Measurements from ENCODE around the gene RASGRF1. TPM values are rescaled to one million over a fixed set of nuclear protein-coding genes. Genes with fewer than 3 reads are reported as not detected.

RASGRF1 gene, protein sequence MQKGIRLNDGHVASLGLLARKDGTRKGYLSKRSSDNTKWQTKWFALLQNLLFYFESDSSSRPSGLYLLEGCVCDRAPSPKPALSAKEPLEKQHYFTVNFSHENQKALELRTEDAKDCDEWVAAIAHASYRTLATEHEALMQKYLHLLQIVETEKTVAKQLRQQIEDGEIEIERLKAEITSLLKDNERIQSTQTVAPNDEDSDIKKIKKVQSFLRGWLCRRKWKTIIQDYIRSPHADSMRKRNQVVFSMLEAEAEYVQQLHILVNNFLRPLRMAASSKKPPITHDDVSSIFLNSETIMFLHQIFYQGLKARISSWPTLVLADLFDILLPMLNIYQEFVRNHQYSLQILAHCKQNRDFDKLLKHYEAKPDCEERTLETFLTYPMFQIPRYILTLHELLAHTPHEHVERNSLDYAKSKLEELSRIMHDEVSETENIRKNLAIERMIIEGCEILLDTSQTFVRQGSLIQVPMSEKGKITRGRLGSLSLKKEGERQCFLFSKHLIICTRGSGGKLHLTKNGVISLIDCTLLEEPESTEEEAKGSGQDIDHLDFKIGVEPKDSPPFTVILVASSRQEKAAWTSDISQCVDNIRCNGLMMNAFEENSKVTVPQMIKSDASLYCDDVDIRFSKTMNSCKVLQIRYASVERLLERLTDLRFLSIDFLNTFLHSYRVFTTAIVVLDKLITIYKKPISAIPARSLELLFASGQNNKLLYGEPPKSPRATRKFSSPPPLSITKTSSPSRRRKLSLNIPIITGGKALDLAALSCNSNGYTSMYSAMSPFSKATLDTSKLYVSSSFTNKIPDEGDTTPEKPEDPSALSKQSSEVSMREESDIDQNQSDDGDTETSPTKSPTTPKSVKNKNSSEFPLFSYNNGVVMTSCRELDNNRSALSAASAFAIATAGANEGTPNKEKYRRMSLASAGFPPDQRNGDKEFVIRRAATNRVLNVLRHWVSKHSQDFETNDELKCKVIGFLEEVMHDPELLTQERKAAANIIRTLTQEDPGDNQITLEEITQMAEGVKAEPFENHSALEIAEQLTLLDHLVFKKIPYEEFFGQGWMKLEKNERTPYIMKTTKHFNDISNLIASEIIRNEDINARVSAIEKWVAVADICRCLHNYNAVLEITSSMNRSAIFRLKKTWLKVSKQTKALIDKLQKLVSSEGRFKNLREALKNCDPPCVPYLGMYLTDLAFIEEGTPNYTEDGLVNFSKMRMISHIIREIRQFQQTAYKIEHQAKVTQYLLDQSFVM (N-terminal part only)
- not detected for total RNA-seq

DNA sequence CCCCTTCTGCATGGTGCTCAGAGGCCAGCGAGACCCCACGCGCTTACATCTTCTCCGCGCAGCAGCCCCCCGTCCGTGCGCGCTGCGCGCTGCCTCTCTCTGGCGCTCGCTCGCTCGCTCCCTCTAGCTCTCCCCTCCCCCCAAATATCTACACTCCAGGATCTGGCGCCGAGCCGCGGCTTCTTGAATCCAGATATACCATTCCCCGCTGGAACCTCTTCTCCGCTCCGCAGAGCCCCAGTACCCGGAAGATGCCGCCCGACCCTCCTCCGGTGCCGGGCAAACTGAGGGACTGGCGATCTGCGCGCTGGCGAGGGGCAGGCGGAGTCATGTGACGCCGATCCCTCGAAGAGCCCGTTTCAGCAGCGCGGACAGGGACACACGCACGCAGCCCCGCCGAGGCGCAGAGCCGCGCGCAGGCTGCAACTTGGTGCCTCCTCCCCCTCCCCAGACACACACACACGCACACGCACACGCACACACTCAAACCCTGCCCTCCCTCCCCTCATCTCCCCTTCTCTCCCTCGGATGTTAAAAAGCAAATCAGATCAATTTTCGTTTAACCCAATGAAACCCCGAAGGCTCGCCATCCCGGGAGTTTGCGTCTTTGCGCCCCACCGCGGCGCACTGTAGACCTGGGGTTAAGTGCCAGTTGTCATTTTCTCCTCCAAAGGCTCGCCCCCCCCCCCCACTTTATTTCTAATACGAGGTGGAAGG lies at the start of gene RASGRF1:
Gene RASGRF1, minus strand, starts transcription at position 294 of the 717 bp plus-strand sequence. Its CDS starts 282 bp downstream, at position 12.
- no peak within 1 kb of the TSS for H3K27ac Mint-ChIP-seq
- no peak for DNase-seq (ENCODE audit: low spot score in 2 of 2)
- H3K36me3 Mint-ChIP-seq, result no peaks in the 10 kb centered on the region
- H3K9me3 Mint-ChIP-seq, result no peaks in the 10 kb centered on the region
- no peak for ATAC-seq

DNA sequence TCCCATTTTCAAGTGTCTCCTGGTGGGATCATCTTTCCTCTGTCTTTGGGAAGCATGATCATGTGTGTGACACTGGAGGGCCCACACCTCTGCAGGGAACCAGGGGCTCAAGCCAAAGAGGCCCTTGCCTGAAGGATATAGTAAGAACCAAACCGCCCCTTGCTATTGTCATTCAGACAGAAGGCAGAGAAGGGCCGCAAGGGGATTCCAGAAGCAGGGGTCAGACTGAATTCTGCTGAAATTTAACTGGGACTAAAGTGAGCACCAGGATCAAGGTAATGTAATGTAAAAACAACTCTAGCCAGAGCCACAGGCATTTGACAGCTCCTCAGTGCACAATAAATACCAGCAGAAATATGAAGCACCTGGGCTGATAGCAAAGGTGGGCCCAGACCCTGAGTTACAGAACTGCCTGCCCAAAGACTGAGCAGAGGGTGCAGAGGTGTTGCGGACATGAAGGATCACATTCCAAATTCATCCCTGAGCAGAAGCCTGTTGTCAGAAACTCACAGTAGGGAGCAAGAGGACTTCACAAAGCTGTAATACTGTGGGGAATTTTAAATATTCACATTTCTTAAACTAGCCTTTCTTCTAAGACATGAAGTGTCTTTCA lies 46.0 kb upstream of the RASGRF1 start:
- Mint-ChIP-seq H3K36me3 (peaks cover 0 to 3% of the 10 kb centered on the region in 2 donors), H3K27ac (no peak overlapping the region), H3K9me3 (peaks cover 0 to 3% of the 10 kb centered on the region in 2 donors)
- no peak for DNase-seq (ENCODE audit: low spot score in 2 of 2)
- ATAC-seq, result no peak

DNA sequence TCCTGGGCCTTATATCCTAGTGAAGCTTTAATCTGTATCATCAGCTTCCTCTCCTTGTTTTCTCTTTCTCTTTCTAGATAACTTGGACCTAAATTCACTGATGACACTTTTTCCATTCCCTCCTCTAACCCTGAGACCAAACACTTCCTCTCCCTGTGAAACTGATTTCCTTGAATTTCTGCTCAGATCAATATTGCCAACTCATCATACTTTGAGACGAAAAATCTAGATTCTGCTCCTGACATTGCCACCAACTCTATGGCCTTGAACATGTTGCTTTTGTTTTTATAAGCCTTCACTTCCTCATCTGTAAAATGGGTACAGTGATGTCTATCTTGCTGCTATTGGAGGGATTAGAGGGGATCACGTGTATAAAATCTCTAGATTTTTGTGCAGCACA lies 42.7 kb upstream of the RASGRF1 start:
- no peak overlapping the region for H3K27ac Mint-ChIP-seq
- no peaks in the 10 kb centered on the region for H3K36me3 Mint-ChIP-seq
- DNase-seq (ENCODE audit: low spot score in 2 of 2), result no peak
- no peak for ATAC-seq
- H3K9me3 Mint-ChIP-seq, result no peaks in the 10 kb centered on the region

DNA sequence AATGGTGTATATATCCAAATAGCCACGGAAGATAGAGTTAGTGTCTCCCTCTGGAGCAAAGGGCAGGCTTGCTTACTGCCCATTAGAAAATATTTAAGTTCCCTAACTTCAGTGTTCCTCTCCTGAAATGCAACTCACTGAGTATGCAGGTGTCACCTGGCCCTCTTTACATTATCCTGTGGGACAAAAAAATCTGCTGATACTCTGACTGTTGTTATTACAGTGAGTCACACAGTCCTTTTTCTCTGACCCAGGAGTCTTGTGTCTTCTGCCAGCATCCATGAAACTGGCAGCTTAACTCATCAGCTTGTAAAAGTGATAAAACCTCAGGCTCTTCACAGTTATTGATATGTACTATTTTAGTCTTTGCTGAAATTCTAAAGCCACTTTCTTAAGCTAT lies 42.2 kb upstream of the RASGRF1 start:
- DNase-seq (ENCODE audit: low spot score in 2 of 2) (no peak), ATAC-seq (no peak)
- Mint-ChIP-seq H3K9me3 (no peaks in the 10 kb centered on the region), H3K27ac (no peak overlapping the region), H3K36me3 (no peaks in the 10 kb centered on the region)

DNA sequence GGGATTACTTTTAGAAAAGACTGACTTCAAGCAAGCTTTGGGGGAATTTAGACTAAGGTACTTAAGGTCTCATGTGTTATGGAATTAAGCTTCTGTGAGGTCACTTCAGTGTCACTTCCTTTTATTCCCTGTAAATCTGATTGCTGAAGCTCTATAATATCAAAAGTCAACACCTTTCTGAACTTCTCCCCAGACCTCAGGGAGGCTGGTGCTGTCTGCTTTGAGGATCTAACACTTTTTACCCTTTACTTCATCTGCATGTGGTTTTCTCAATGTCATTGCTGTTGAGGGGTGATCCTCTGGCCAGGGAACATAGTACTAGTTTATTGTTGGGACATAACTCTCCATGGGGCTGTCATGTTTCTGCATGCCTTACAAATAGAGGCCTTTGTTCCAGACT lies 41.8 kb upstream of the RASGRF1 start:
- Mint-ChIP-seq H3K36me3 (no peaks in the 10 kb centered on the region), H3K27ac (no peak overlapping the region), H3K9me3 (no peaks in the 10 kb centered on the region)
- ATAC-seq (no peak), DNase-seq (ENCODE audit: low spot score in 2 of 2) (no peak)

DNA sequence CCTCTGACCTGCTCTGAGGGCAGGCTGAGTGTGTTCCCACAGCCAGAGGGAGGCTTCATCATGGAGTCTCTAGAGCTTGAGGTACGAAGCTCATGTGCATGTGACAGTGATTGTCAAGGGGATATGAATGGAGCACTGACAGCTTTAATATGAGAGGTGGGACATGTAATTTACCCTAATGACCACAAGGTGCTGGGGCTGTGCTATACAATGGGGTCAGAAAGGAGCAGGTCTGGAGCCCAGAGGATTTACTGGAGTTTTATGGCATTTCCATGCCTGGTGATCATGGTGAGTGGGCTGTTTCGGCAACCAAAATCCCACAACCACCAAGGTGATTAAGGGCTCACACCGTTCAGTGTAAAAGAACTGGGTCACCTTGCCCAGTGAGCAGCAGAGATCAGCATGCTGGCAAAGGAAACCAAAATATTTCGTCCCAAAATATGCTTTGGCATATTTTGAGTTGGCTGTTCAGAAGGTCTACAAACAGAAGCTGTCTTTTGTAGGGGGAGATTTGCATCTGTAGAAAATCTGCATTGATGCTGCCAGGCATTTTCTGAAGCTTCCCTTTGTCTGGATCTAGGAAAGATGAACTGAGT lies 40.1 kb upstream of the RASGRF1 start:
- DNase-seq (ENCODE audit: low spot score in 2 of 2), result no peak
- no peaks in the 10 kb centered on the region for H3K36me3 Mint-ChIP-seq
- no peak for ATAC-seq
- no peak overlapping the region for H3K27ac Mint-ChIP-seq
- H3K9me3 Mint-ChIP-seq, result no peaks in the 10 kb centered on the region

DNA sequence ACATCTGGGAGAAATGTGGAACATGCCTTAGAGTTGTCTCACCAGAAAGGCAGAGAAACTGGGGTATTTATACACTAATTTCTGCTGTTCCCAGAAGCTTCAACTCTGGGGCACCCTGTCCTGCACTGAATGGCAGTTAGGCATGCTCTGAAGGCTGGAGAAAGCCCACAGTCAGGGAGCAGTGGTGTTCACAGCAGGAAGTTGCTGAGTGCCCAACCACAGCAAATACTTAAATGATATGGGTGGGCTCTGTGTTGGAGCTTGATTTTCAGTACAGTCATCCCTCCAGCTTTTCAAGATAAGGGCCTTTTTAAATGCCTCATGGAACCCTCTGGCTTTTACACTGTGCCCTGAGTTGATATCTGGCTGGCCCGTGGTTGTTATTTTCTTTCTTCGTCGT lies 38.7 kb upstream of the RASGRF1 start:
- no peak for ATAC-seq
- no peaks in the 10 kb centered on the region for H3K36me3 Mint-ChIP-seq
- H3K9me3 Mint-ChIP-seq, result no peaks in the 10 kb centered on the region
- H3K27ac Mint-ChIP-seq, result no peak overlapping the region
- no peak for DNase-seq (ENCODE audit: low spot score in 2 of 2)

DNA sequence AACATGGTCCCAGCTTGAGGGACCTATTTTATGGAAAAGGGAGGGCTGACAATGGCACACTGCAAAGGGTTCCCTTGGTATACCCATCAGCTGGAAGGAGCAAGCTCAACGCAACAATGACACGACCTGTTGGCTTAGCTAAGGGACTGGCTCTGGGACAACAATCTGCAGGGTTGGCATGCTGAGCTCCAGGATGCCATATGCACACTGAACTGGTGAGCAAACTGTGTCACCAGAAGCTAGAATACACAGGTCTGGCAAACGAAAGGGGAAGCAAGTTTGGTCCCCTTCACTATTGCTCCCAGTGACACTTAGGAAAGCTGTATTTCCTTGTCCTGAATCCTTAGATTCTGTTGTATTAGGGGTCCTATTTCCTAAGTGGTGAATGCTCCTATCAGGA lies 38.0 kb upstream of the RASGRF1 start:
- ATAC-seq (no peak), DNase-seq (ENCODE audit: low spot score in 2 of 2) (no peak)
- no peaks in the 10 kb centered on the region for H3K36me3 Mint-ChIP-seq
- H3K27ac Mint-ChIP-seq, result no peak overlapping the region
- no peaks in the 10 kb centered on the region for H3K9me3 Mint-ChIP-seq

DNA sequence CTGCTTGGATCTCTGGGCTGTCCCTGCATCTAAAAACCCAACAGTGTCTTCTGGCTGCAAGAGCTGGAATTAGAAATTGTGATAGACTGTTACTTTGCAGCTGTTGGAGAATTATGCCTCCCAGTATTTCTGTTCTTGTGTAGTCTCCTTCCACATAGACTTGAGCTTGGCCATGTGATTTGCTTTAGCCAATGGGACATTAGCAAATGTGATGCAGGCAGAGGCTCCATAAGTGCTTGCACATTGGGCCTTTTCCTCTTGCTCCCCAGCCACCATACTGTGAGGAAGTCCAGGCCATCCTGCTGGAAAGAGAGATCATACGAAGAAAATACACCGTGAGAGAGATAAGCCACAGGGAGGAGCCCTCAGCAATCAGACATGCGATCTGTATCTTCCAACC lies 33.8 kb upstream of the RASGRF1 start:
- ATAC-seq (no peak), DNase-seq (ENCODE audit: low spot score in 2 of 2) (no peak)
- Mint-ChIP-seq H3K36me3 (no peaks in the 10 kb centered on the region), H3K9me3 (no peaks in the 10 kb centered on the region), H3K27ac (no peak overlapping the region)

DNA sequence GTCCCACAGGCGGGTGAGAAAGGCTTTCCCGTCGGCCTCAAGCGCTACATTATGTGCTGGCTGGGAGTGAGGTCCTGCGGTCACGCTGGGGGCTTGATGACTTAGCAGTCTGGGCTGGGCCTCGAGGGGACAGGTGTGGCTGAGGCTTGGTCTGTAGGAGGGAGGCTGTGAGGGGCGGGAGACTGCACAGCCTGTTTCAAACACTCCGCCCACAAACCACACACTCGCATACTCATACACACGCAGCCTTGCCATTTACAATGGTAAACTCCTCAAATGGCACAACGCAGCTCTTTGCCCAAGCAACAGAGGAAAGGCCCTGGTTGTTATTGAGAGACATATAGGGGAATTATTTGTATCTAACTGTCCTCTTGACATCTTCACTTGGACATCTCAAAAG lies 32.4 kb upstream of the RASGRF1 start:
- H3K9me3 Mint-ChIP-seq, result no peaks in the 10 kb centered on the region
- ATAC-seq (no peak), DNase-seq (ENCODE audit: low spot score in 2 of 2) (no peak)
- no peaks in the 10 kb centered on the region for H3K36me3 Mint-ChIP-seq
- no peak overlapping the region for H3K27ac Mint-ChIP-seq

DNA sequence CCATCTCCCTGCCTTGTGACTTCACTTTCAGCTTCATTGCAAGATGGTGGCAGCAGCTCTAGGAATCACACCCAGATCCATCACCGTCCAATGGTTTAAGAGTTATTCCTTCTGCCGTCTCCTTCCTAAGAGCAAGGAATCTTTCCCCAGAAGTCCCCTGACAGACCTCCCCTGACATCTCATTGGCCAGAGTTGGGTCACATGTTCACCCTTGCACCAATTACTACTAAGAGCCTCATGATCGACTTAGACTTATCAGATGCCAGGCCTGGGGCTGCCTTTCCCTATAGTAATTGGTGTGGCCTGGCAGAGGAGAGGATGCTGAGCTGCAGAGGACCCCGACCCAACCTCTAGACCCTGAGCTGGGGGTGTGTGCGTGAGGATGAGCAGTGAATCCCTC lies 31.8 kb upstream of the RASGRF1 start:
- H3K27ac Mint-ChIP-seq, result no peak overlapping the region
- ATAC-seq, result no peak
- no peaks in the 10 kb centered on the region for H3K36me3 Mint-ChIP-seq

DNA sequence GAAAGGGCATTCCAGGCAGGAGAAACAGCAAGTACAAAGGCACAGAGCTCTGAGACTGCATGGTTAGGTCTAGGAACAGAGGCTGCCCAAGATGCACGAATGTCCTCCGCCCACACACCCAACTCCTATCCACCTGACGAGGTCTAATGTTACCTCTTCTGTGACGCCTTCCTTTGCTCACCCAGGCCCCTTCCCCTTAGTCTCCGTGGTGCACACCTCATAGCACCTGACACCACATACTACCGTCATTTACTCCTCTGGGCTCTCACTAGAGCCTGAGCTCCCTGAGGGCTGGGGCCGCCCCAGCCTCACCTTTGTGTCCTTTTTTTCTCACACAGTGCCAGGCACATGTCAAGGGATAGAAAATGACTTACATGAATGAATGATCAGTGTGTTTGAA lies 31.0 kb upstream of the RASGRF1 start:
- Mint-ChIP-seq H3K27ac (no peak overlapping the region), H3K9me3 (no peaks in the 10 kb centered on the region), H3K36me3 (no peaks in the 10 kb centered on the region)
- ATAC-seq (no peak), DNase-seq (ENCODE audit: low spot score in 2 of 2) (no peak)

More for the DNA sequence above, 31.8 kb upstream of the RASGRF1 start:
- no peaks in the 10 kb centered on the region for H3K9me3 Mint-ChIP-seq
- no peak for DNase-seq (ENCODE audit: low spot score in 2 of 2)

DNA sequence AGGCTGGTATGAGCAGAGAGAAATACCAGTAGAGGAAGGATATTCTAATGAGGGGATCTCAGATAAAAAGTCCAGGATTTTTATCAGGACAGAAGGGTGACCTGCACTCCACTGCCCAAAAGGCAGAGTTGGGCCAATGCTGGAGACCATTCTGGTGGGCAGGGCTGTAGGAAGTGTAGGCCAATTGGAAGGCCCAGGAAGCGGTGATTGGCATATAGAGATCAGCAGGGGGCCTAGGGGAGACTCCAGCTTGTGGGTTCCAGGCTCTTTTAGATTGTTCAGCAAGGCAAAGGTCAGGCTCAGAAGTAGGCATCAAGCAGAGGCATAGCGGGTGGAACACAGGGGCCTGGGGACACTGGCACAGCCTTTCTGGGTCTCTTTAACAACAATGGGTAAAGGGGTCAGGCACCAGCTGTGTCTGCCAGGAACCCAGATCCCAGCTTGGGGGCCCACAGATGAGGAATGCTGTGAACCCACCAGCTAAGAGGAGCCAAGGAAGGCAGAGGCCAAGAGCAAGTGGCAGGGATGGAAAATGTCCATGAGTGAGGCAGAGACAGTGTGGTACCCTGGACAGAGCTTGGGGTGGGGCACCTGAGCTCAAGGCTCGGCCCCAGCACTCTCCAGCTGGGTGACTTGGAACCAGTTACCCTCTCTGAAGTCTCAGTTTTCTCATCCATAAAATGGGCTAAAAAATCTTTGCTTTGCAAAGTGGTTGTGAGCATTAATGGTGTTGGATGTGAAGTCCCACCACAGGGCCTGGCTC lies 27.0 kb upstream of the RASGRF1 start:
- Mint-ChIP-seq H3K27ac (no peak overlapping the region), H3K9me3 (no peaks in the 10 kb centered on the region), H3K36me3 (no peaks in the 10 kb centered on the region)
- ATAC-seq, result no peak
- no peak for DNase-seq (ENCODE audit: low spot score in 2 of 2)

DNA sequence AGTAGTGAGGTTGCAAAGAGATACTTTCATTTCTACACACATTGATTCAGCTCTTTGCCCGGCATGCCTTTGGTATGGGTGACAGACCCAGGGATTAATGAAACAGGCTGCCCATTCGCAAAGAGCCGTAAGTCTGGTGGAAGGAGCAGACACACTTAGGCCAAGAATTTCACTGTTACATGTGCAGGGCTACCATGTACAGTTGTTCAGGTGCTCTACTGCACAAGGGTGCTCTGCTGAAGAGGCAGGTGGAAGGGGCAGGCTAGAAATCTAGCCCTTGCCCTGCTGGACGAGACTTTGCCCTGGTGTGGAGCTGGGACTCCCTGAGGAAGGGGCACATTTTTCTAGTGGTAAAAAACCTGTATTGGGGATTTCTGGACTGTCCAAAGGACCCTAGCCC lies 26.2 kb upstream of the RASGRF1 start:
- DNase-seq (ENCODE audit: low spot score in 2 of 2), result no peak
- no peak for ATAC-seq
- no peaks in the 10 kb centered on the region for H3K9me3 Mint-ChIP-seq
- no peak overlapping the region for H3K27ac Mint-ChIP-seq
- no peaks in the 10 kb centered on the region for H3K36me3 Mint-ChIP-seq

DNA sequence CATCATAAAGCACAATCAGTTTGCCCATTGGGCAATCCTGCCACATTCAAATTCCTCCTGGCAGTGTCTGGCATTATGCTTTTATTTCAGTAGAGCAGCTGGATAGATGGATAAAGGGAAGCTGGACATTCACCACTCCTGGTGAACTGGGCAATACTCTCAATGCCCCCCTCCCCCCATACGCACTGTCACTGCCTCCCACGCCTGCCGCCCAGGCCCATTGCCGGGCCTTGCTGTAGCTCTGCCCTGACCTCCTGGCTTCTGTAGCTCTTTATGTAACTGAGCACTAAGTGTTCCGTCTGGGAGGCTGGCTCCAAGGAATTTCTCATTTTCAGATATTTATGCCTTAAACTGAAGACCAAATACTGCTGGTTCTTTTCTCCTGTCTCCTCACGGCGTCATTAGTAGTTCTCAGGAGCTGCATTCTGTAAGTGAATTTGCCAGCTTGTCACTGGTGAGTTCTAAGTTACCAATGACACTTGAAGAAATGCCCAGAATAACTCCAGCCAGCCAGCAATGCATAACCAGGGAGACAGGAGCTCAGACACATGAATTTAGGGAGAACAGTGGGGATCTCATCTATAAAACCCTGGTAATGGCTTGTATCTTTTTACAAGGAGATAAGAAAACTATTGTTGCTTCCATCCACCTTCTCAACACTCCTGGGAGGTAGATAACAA lies 25.5 kb upstream of the RASGRF1 start:
- no peak for DNase-seq (ENCODE audit: low spot score in 2 of 2)
- no peak overlapping the region for H3K27ac Mint-ChIP-seq
- H3K36me3 Mint-ChIP-seq, result no peaks in the 10 kb centered on the region
- H3K9me3 Mint-ChIP-seq, result no peaks in the 10 kb centered on the region
- no peak for ATAC-seq
